HG03558 (cell line): ENCODE results near the gene PHB1.
"Not testable (repeated sequence)": the region's sequence is repeated elsewhere in the genome, so short reads cannot be mapped to it uniquely, and the experiment has no call there.

Source experiments
- ATAC-seq: cut with Tn5 transposase; IDR thresholded peaks from one replicate; pipeline ENCODE4 v1.9.1; 2021; ENCODE audit warnings: moderate number of reproducible peaks; ENCODE audit not compliant: unreplicated experiment; ENCODE audit errors: extremely low read depth

Gene PHB1

DNA sequence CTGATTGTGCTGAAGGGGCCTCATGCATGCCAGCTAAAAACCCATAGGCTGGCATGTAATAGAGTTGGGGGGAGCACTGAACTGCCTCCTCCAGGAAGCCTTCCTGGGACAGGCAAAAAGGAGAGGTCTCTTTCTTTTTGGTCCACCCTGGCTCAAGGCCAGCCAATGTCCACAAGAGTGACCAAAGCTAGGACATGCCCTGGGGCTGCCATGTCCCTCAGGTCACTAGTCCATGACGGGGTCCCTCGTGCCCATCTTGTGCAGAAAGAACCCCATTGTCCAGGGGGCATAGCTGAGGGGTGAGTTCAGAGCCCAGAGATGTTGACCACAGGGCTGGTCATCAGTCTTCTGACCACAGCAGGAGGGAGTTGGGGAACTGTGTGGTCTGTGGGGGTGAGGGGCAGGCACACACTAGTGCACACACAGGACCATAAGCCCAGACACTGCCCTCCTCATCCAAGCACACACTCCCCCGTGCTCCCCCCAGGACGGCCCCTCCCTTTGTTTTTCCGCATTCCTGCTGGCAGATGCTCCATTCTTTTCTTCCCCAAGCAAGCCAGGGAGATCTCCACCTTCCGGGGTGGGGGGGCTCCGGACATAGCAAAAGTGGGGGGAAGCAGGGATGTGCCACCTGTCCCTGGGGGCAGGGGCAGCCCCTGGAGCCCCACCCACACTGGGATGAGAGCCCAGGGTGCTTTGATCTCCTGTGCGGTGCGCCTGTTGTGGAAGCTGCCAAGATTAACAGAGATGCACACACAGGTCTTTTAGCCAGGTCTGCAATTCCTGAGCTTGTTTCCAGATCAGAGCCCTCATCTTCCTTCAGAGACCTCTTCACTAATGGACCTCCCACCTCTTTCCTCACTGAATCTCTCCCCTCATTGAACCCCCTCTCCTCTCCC lies 25.2 kb upstream of the PHB1 start:
- no peak for ATAC-seq

- ATAC-seq: no peak
These were observed 24.6 kb upstream of the PHB1 start for GRCh38 chr17:49439305-49439672.

- ATAC-seq: no peak
These were observed 24.0 kb upstream of the PHB1 start for GRCh38 chr17:49438436-49439278.

DNA sequence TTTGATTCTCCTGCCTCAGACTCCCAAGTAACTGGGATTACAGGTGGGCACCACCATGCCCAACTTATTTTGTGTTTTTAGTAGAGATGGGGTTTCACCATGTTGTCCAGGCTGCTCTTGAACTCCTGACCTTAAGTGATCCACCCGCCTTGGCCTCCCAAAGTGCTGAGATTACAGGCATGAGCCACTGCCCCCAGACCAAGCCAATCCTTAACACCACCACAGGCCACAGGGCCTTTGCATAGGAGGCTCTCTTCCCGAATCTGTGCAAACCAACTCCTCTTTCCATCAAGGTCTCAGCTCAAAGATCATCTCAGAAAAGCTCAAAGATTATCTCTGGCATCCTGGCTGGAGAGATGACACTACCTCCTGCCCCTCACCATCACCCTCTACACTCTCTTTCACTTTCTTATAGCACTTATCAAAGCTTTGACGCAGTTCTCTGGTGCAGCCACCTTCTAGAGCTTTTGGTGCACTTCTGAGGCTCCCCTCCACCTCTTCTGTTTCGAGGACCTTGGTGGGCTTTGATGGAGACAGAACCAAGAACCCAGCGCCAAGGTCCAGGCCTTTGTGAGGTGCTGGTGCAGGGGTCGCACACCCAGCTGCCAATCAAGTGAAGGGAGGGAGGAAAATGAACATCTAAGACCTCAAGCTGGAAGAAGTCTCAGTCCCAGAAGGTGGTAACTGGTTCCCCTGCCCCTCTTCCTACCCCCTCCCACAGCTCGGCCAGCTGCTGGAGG lies 23.2 kb upstream of the PHB1 start:
- no peak for ATAC-seq

GRCh38 chr17:49436174-49436573 lies 21.5 kb upstream of the PHB1 start:
- no peak for ATAC-seq

DNA sequence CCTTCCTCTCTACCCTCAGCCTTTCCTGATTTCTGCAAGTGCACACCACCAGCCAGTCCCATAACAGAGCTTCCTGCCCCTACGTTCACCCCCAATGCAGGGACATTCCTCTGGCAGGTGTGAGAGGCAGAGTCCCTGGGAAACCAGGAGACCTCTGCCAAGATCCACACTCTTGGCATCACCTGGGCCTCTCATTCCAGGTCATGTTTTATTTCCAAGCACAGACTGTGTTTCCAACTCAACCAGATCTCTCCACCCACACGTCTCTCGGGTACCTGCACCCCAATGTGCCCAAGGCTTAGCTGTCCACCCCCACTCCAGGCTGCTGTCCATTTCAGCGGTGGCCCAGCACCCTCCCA lies 21.0 kb upstream of the PHB1 start:
- ATAC-seq: no peak

DNA sequence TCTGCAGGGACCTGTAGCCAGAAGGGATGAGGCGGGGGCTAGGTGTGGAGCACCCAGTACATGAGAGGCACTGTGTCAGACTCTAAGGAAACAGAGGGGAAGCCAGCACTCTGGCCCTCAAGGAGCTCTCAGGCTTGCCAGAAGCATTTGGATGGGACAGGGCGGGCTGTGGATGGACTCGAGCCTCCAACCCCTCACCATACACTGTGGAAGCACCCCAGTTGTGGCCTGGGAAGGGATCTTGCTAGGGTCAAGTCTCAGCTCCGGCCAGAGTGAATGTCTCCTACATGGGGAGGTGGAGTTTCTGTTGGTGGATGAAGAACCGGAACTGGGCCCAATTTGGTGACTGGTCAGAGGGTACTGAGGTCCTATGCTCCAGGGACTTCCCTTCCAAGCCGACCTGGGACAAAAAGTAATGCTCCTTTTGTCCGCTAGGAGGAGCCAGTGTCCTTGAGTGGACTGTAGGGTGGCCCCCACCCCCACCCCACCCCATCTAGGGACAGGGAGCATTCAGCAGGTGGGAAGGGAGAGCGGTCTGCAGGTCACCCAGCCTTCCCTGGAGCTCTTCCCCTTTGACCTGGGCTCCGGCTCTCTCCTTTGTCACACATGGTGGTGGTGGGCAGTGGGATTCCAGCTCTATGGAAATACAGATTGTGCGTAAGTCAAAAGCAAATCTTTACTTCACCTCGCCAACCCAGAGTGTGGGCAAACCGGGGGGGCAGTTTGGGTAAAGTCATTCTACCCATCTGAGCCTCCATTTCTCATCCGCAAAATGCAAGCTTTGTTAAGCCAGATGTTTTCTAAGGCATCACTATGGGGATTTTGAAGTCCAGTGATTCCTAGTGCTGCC lies 20.4 kb upstream of the PHB1 start:
- no peak for ATAC-seq

DNA sequence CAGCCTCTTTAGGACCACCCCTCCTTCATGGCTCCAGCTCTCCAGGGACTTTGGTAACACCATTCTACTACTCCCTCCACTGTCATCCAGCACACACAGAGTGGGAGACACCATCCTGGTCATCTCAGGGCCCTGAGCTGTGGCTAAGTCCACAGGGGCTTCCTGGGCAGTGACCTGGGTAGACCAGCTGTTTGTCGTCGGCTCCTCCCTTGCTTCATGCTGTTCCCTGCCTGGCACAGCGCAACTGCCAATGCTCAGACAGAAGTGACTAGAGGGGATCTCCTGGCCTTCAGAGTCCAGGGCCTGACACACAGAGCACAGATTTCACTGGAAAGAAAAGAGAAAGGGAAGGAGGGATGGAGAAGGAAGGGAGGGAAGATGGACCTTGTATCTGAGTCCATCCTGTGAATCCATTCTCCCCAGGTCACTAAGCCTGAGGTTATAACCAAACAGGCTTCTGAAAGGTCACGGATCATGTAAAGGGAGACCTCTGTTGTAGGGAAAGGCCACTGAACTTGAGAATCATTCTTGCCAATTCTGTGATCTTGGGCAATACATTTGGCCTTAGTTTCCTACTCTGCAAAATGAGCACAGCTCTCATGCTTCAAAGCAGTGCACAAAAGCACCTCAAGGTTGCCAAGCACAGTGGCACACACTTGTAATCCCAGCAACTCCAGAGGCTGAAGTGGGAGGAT lies 18.5 kb upstream of the PHB1 start:
- no peak for ATAC-seq

DNA sequence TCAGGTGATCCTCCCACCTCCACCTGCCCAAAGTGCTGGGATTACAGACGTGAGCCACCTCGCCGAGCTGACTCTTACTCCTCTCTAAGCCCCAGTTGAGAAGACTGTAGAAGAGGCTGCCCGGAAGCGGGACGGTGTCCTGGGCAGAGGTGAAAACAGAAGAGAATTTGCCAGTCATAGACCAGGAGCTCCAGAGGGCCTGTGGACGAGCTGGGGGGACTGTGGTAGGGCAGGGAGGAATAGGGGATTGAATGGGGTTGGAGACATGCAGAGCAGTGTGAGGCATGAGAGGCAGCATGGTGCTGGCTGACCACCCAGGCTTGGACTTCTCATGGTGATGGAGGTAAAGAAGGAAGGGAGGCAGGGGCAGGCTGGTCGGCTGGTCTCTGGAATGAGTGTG lies 17.1 kb upstream of the PHB1 start:
- ATAC-seq: no peak

GRCh38 chr17:49425004-49425286 lies 10.3 kb upstream of the PHB1 start:
- ATAC-seq: no peak

DNA sequence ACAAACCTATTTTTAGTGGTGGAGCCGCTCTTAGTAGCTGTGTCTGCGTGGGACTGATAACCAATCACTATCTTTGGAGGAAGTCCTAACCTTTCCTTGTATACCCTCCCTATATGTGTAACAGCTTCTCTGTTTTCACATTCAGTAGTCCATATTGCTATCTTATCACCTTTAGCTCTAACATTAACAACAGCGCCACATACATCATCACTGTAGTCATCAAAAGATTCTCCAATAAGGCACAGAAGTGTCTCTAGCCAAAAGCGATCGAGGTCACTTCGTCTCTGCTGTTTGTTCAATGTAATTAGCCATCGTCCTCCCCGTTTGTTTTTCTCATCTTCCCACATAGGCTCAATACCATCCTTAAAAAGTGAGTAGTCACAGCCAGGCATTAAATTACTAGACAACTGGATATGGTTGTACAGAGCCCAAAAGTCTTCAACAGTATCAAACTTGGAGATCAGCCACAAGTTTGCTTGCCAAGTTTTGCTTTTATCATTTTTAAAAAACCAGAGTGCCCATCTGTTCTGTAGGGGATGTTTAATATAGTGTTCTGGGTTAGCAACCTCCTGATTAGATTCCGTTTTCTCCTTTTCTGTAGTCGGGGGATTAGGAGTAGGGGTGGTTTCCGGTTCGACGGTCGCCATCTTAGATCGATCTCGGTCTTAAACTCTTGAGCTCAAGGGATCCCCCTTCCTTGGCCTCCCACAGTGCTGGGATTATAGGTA lies 9.8 kb upstream of the PHB1 start:
- not testable (repeated sequence) for ATAC-seq

GRCh38 chr17:49422714-49423113 lies 8.0 kb upstream of the PHB1 start:
- ATAC-seq: no peak

DNA sequence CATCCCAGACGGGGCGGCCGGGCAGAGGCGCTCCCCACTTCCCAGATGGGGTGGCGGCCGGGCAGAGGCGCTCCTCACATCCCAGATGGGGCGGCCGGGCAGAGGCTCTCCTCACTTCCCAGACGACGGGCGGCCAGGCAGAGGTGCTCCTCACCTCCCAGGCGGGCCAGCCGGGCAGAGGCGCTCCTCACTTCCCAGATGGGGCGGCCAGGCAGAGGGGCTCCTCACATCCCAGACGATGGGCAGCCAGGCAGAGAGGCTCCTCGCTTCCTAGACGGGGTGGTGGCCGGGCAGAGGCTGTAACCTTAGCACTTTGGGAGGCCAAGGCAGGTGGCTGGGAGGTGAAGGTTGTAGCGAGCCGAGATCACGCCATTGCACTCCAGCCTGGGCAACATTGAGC lies 5.1 kb upstream of the PHB1 start:
- not testable (repeated sequence) for ATAC-seq

- not testable (repeated sequence) for ATAC-seq
These were observed 4.4 kb upstream of the PHB1 start for GRCh38 chr17:49418754-49419740.

DNA sequence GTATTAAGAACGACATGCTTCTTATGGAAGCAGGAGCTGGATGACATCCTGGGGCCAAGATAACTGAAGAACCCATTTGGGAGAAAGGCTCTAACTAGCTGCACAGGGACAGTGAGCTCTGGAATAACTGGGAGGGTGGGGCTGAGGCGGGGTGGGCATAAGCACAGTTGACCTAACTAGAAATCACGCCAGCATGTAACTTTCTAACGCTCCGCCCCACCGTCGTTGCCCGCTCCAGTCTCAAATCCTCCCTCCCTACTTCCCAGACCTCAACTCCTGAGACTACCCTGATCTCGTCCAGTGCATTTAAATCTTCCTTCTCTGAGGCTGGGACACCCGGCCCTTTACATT lies 436 bp downstream of the PHB1 start:
- ATAC-seq: no peak

GRCh38 chr17:49409066-49409465 lies 5.6 kb downstream of the PHB1 start:
- no peak for ATAC-seq

- no peak for ATAC-seq
These were observed 6.6 kb downstream of the PHB1 start for GRCh38 chr17:49407981-49408501.

DNA sequence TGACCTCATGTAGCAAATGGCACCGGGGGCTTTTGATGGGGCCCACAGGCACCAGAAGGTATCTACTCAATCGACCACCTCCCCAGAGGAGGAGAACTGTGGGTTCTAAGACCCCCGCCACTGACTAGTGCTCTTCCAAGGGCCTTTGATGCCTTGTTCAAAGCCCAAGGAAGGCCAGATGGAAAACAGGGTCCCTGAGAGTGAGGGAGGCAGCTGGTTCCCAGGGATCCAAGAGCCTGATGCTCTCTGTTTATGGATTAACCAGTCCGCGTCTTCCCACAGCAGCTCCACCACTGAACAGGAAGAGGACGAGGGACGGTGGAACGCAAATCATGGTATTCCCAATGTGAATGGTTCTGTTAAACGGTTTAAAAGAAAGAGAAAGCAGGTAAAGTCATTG lies 7.6 kb downstream of the PHB1 start:
- ATAC-seq: no peak
